HEK293 (cell line): ENCODE data around the gene CA9.

Experiments used
- CTCF ChIA-PET: fragments of 350-600 bp; formaldehyde crosslinking; extraction: SDS; loops from one replicate; lab custom pipeline; 2021; ENCODE audit warnings: antibody characterized with exemption; lab: Yijun Ruan, JAX
- POLR2A ChIA-PET: fragments of 300-600 bp; formaldehyde crosslinking; extraction: SDS; loops from one replicate; lab custom pipeline; 2020; ENCODE audit warnings: antibody characterized with exemption, inconsistent platforms; lab: Yijun Ruan, JAX
- H3K27ac ChIP-seq: fragments of 200-500 bp; sonication (Bioruptor generic); 2 replicates; pipeline ENCODE4 v1.5.1; 2014; ENCODE audit warnings: low read depth, low read length, control low read depth, inconsistent platforms; ENCODE audit errors: extremely low read depth
- H3K36me3 ChIP-seq, 2 experiments: fragments of 200-500 bp in 1 of 2; sonication (Bioruptor generic) in 1 of 2; 1 replicate in 1 of 2; 2 replicates in 1 of 2; pipeline ENCODE4 v1.5.1; 2014 to 2017; ENCODE audit warnings: inconsistent platforms in 2 of 2, low read length in 2 of 2; ENCODE audit not compliant: control insufficient read depth in 2 of 2, insufficient read depth in 1 of 2
- H3K4me1 ChIP-seq: fragments of 200-500 bp; sonication (Bioruptor generic); 2 replicates; pipeline ENCODE4 v1.5.1; 2014; ENCODE audit warnings: mild to moderate bottlenecking, low read length, inconsistent platforms; ENCODE audit not compliant: control insufficient read depth, insufficient read depth
- H3K4me3 ChIP-seq: 2 replicates; pipeline ENCODE4 v1.5.1; 2011; ENCODE audit warnings: low read depth, mild to moderate bottlenecking, control low read depth, low read length, moderate library complexity
- H3K9me3 ChIP-seq: fragments of 200-500 bp; sonication (Bioruptor generic); 2 replicates; pipeline ENCODE4 v1.5.1; 2014; ENCODE audit warnings: low read depth, low read length, inconsistent platforms; ENCODE audit not compliant: control insufficient read depth, insufficient read depth
- EGR2 ChIP-seq: fragments of 450-650 bp; formaldehyde crosslinking; IDR thresholded peaks from 2 replicates; pipeline ENCODE4 v1.5.1; 2016; ENCODE audit warnings: low read depth, missing biosample characterization, missing genetic modification characterization
- FEZF1 ChIP-seq: fragments of 450-650 bp; formaldehyde crosslinking; IDR thresholded peaks from 2 replicates; pipeline ENCODE4 v1.5.1; 2016; ENCODE audit warnings: missing biosample characterization, missing genetic modification characterization
- GLIS2 ChIP-seq: fragments of 450-650 bp; formaldehyde crosslinking; IDR thresholded peaks from 2 replicates; pipeline ENCODE4 v1.5.1; 2016; ENCODE audit warnings: missing biosample characterization, missing genetic modification characterization
- IKZF3 ChIP-seq: fragments of 450-650 bp; IDR thresholded peaks from 2 replicates; pipeline ENCODE4 v1.5.0; 2018; ENCODE audit warnings: missing biosample characterization, mild to moderate bottlenecking, missing genetic modification characterization, moderate library complexity
- KLF8 ChIP-seq: fragments of 450-650 bp; formaldehyde crosslinking; IDR thresholded peaks from 2 replicates; pipeline ENCODE4 v1.5.1; 2016; ENCODE audit warnings: missing biosample characterization, missing genetic modification characterization
- MZF1 ChIP-seq: fragments of 450-650 bp; formaldehyde crosslinking; IDR thresholded peaks from 2 replicates; pipeline ENCODE4 v1.5.1; 2017; ENCODE audit warnings: missing biosample characterization, missing genetic modification characterization, borderline replicate concordance
- PRDM1 ChIP-seq: fragments of 450-650 bp; formaldehyde crosslinking; IDR thresholded peaks from 2 replicates; pipeline ENCODE4; 2016; ENCODE audit warnings: missing biosample characterization, missing genetic modification characterization
- SCRT1 ChIP-seq: fragments of 450-650 bp; formaldehyde crosslinking; IDR thresholded peaks from 2 replicates; pipeline ENCODE4 v1.5.1; 2016; ENCODE audit warnings: missing biosample characterization, missing genetic modification characterization, borderline replicate concordance
- SP2 ChIP-seq: fragments of 450-650 bp; formaldehyde crosslinking; IDR thresholded peaks from 2 replicates; pipeline ENCODE4 v1.5.1; 2016; ENCODE audit warnings: missing biosample characterization, missing genetic modification characterization
- SP3 ChIP-seq: fragments of 450-650 bp; formaldehyde crosslinking; IDR thresholded peaks from 2 replicates; pipeline ENCODE4 v1.5.1; 2016; ENCODE audit warnings: missing biosample characterization, missing genetic modification characterization
- ZBTB8A ChIP-seq: fragments of 450-650 bp; formaldehyde crosslinking; IDR thresholded peaks from 2 replicates; pipeline ENCODE4 v1.5.1; 2016; ENCODE audit warnings: missing biosample characterization, missing genetic modification characterization
- ZFHX2 ChIP-seq: fragments of 450-650 bp; formaldehyde crosslinking; conservative IDR thresholded peaks from 2 replicates; pipeline ENCODE4 v1.5.1; 2016; ENCODE audit warnings: missing biosample characterization, missing genetic modification characterization
- ZNF341 ChIP-seq: fragments of 450-650 bp; formaldehyde crosslinking; IDR thresholded peaks from 2 replicates; pipeline ENCODE4; 2016; ENCODE audit warnings: low read depth, missing biosample characterization, missing genetic modification characterization
- ZNF366 ChIP-seq: fragments of 450-650 bp; formaldehyde crosslinking; conservative IDR thresholded peaks from 2 replicates; pipeline ENCODE4 v1.5.1; 2016; ENCODE audit warnings: missing biosample characterization, missing genetic modification characterization
- ZNF423 ChIP-seq: fragments of 450-650 bp; formaldehyde crosslinking; IDR thresholded peaks from 2 replicates; pipeline ENCODE4 v1.5.1; 2016; ENCODE audit warnings: missing biosample characterization, missing genetic modification characterization
- ZNF510 ChIP-seq: fragments of 450-650 bp; formaldehyde crosslinking; IDR thresholded peaks from 2 replicates; pipeline ENCODE4 v1.5.1; 2018; ENCODE audit warnings: mild to moderate bottlenecking, missing genetic modification characterization, missing biosample characterization; ENCODE audit not compliant: insufficient replicate concordance
- ZNF555 ChIP-seq: fragments of 450-650 bp; formaldehyde crosslinking; conservative IDR thresholded peaks from 2 replicates; pipeline ENCODE4 v1.5.1; 2017; ENCODE audit warnings: missing biosample characterization, mild to moderate bottlenecking, missing genetic modification characterization, inconsistent platforms
- ZNF629 ChIP-seq: fragments of 450-650 bp; formaldehyde crosslinking; IDR thresholded peaks from 2 replicates; pipeline ENCODE4 v1.5.1; 2017; ENCODE audit warnings: missing biosample characterization, missing genetic modification characterization
- TF ChIP-seq, protein P1 (sequence below): fragments of 450-650 bp; formaldehyde crosslinking; IDR thresholded peaks from 2 replicates; pipeline ENCODE4 v1.5.1; 2016; ENCODE audit warnings: missing biosample characterization, missing genetic modification characterization
- TF ChIP-seq, protein P2 (sequence below): fragments of 450-650 bp; formaldehyde crosslinking; IDR thresholded peaks from 2 replicates; pipeline ENCODE4 v1.5.1; 2017; ENCODE audit warnings: missing biosample characterization, missing genetic modification characterization
- TF ChIP-seq, protein P3 (sequence below): fragments of 450-650 bp; formaldehyde crosslinking; IDR thresholded peaks from 2 replicates; pipeline ENCODE4 v1.5.1; 2016; ENCODE audit warnings: missing biosample characterization, missing genetic modification characterization
- TF ChIP-seq, protein P4 (sequence below): fragments of 450-650 bp; formaldehyde crosslinking; conservative IDR thresholded peaks from 2 replicates; pipeline ENCODE4 v1.5.1; 2016; ENCODE audit warnings: low read depth, missing biosample characterization, missing genetic modification characterization
- TF ChIP-seq, protein P5 (sequence below): fragments of 450-650 bp; formaldehyde crosslinking; optimal IDR thresholded peaks from 2 replicates; pipeline ENCODE3; 2016; ENCODE audit warnings: missing biosample characterization, mild to moderate bottlenecking, missing genetic modification characterization

Gene CA9

DNA sequence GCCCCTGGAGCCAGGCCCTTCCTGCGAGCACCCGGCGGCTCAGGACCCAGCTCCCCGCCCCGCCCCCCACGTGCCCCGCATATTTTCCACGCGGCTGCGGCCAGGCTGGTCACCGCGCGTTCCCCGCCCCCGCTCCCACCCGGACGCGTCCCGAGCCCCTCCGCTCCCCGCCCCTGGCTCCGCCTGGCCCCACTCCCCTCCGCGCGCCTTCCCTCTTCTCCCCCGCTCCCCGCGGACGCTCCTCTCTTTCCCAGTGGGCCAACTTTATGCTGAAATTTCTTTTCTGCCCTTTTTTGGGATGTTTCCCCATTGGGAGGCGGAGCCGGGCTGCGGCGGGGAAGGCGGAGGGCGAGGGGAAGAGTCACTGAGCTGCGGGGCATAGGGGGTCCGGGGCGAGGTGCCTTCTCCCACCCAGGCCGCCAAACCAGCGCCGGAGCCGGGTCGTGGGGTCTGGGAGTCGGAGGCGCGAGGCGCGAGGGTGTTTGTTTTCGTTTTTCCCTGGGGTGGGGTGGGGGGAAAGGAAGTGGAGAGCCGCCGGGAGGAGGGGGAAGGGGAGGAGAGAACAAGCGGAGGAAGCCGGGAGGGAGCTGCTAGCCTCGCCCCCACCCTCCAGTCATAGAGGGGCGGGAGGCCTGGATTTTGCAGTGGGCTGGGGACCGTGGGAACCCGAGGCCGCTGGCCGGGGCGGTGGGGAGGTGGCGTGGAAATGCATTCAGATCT is 17.0 kb downstream of the CA9 start:
- H3K27ac ChIP-seq: peak overlapping the region; percentile 56; the same call in 1 of the 2 replicates
- CTCF ChIA-PET: interaction anchor here (0.7 to 9.0 kb wide), 7 partner anchors 11 to 87 kb away, joined by 3 to 157 read pairs (median 3); partner anchors contain the start of genes ARHGEF39, CCDC107 and RMRP

More for the DNA sequence above, 17.0 kb downstream of the CA9 start:
- no peaks in the 10 kb centered on the region for H3K9me3 ChIP-seq
- H3K4me1 ChIP-seq: peaks cover 3% of the 10 kb centered on the region; the same call in 1 of the 2 replicates
- H3K4me3 ChIP-seq: peak overlapping the region; percentile 58
- TF ChIP-seq, protein P1, sequence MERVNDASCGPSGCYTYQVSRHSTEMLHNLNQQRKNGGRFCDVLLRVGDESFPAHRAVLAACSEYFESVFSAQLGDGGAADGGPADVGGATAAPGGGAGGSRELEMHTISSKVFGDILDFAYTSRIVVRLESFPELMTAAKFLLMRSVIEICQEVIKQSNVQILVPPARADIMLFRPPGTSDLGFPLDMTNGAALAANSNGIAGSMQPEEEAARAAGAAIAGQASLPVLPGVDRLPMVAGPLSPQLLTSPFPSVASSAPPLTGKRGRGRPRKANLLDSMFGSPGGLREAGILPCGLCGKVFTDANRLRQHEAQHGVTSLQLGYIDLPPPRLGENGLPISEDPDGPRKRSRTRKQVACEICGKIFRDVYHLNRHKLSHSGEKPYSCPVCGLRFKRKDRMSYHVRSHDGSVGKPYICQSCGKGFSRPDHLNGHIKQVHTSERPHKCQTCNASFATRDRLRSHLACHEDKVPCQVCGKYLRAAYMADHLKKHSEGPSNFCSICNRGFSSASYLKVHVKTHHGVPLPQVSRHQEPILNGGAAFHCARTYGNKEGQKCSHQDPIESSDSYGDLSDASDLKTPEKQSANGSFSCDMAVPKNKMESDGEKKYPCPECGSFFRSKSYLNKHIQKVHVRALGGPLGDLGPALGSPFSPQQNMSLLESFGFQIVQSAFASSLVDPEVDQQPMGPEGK (tag by site-specific recombination): peak; percentile 60; the same call in 1 of the 2 replicates
- TF ChIP-seq, protein P2, sequence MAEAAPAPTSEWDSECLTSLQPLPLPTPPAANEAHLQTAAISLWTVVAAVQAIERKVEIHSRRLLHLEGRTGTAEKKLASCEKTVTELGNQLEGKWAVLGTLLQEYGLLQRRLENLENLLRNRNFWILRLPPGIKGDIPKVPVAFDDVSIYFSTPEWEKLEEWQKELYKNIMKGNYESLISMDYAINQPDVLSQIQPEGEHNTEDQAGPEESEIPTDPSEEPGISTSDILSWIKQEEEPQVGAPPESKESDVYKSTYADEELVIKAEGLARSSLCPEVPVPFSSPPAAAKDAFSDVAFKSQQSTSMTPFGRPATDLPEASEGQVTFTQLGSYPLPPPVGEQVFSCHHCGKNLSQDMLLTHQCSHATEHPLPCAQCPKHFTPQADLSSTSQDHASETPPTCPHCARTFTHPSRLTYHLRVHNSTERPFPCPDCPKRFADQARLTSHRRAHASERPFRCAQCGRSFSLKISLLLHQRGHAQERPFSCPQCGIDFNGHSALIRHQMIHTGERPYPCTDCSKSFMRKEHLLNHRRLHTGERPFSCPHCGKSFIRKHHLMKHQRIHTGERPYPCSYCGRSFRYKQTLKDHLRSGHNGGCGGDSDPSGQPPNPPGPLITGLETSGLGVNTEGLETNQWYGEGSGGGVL: peak; percentile 97
- TF ChIP-seq SP3 (tag by site-specific recombination) (peak; percentile 59), MZF1 (tag by site-specific recombination) (no peak), KLF8 (tag by site-specific recombination) (peak; percentile 32; the same call in 1 of the 2 replicates), ZNF629 (tag by site-specific recombination) (0 out of 2 replicates have a peak, but pooled peaks have one; percentile 18), ZNF510 (tag by site-specific recombination) (no peak), ZNF555 (no peak), ZBTB8A (tag by site-specific recombination) (peak; percentile 87), ZNF341 (peak; percentile 39), FEZF1 (tag by site-specific recombination) (no peak), PRDM1 (tag by site-specific recombination) (peak; percentile 30; the same call in 1 of the 2 replicates), ZNF366 (tag by site-specific recombination) (peak; percentile 50; the same call in 1 of the 2 replicates), IKZF3 (peak; percentile 27; the same call in 1 of the 2 replicates), SCRT1 (tag by site-specific recombination) (no peak), GLIS2 (peak; percentile 50), SP2 (tag by site-specific recombination) (peak; percentile 55), ZNF423 (tag by site-specific recombination) (no peak), EGR2 (tag by site-specific recombination) (peak; percentile 71), ZFHX2 (tag by site-specific recombination) (peak; percentile 60)
- TF ChIP-seq, protein P3, sequence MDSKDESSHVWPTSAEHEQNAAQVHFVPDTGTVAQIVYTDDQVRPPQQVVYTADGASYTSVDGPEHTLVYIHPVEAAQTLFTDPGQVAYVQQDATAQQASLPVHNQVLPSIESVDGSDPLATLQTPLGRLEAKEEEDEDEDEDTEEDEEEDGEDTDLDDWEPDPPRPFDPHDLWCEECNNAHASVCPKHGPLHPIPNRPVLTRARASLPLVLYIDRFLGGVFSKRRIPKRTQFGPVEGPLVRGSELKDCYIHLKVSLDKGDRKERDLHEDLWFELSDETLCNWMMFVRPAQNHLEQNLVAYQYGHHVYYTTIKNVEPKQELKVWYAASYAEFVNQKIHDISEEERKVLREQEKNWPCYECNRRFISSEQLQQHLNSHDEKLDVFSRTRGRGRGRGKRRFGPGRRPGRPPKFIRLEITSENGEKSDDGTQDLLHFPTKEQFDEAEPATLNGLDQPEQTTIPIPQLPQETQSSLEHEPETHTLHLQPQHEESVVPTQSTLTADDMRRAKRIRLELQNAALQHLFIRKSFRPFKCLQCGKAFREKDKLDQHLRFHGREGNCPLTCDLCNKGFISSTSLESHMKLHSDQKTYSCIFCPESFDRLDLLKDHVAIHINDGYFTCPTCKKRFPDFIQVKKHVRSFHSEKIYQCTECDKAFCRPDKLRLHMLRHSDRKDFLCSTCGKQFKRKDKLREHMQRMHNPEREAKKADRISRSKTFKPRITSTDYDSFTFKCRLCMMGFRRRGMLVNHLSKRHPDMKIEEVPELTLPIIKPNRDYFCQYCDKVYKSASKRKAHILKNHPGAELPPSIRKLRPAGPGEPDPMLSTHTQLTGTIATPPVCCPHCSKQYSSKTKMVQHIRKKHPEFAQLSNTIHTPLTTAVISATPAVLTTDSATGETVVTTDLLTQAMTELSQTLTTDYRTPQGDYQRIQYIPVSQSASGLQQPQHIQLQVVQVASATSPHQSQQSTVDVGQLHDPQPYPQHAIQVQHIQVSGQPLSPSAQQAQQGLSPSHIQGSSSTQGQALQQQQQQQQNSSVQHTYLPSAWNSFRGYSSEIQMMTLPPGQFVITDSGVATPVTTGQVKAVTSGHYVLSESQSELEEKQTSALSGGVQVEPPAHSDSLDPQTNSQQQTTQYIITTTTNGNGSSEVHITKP (tag by site-specific recombination): peak; percentile 41; the same call in 1 of the 2 replicates
- TF ChIP-seq, protein P4, sequence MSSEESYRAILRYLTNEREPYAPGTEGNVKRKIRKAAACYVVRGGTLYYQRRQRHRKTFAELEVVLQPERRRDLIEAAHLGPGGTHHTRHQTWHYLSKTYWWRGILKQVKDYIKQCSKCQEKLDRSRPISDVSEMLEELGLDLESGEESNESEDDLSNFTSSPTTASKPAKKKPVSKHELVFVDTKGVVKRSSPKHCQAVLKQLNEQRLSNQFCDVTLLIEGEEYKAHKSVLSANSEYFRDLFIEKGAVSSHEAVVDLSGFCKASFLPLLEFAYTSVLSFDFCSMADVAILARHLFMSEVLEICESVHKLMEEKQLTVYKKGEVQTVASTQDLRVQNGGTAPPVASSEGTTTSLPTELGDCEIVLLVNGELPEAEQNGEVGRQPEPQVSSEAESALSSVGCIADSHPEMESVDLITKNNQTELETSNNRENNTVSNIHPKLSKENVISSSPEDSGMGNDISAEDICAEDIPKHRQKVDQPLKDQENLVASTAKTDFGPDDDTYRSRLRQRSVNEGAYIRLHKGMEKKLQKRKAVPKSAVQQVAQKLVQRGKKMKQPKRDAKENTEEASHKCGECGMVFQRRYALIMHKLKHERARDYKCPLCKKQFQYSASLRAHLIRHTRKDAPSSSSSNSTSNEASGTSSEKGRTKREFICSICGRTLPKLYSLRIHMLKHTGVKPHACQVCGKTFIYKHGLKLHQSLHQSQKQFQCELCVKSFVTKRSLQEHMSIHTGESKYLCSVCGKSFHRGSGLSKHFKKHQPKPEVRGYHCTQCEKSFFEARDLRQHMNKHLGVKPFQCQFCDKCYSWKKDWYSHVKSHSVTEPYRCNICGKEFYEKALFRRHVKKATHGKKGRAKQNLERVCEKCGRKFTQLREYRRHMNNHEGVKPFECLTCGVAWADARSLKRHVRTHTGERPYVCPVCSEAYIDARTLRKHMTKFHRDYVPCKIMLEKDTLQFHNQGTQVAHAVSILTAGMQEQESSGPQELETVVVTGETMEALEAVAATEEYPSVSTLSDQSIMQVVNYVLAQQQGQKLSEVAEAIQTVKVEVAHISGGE (tag by site-specific recombination): 0 out of 2 replicates have a peak, but pooled peaks have one; percentile 17
- TF ChIP-seq, protein P5, sequence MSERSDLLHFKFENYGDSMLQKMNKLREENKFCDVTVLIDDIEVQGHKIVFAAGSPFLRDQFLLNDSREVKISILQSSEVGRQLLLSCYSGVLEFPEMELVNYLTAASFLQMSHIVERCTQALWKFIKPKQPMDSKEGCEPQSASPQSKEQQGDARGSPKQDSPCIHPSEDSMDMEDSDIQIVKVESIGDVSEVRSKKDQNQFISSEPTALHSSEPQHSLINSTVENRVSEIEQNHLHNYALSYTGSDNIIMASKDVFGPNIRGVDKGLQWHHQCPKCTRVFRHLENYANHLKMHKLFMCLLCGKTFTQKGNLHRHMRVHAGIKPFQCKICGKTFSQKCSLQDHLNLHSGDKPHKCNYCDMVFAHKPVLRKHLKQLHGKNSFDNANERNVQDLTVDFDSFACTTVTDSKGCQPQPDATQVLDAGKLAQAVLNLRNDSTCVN (tag by site-specific recombination): peak; percentile 63
- TF ChIP-seq, all 188 proteins: peak for 17
- peaks cover 0 to 2% of the 10 kb centered on the region in 2 experiments; a peak in 1 of 3 replicates for H3K36me3 ChIP-seq
- POLR2A ChIA-PET: interaction anchor here (0.6 to 2.9 kb wide), 15 partner anchors 10 to 1953 kb away, joined by 3 to 23 read pairs (median 5); partner anchors contain the start of genes ARHGEF39, CCDC107, CREB3 and HRCT1
